Measurements from ENCODE around the gene PCDHGC3.

PCDHGC3 gene

DNA sequence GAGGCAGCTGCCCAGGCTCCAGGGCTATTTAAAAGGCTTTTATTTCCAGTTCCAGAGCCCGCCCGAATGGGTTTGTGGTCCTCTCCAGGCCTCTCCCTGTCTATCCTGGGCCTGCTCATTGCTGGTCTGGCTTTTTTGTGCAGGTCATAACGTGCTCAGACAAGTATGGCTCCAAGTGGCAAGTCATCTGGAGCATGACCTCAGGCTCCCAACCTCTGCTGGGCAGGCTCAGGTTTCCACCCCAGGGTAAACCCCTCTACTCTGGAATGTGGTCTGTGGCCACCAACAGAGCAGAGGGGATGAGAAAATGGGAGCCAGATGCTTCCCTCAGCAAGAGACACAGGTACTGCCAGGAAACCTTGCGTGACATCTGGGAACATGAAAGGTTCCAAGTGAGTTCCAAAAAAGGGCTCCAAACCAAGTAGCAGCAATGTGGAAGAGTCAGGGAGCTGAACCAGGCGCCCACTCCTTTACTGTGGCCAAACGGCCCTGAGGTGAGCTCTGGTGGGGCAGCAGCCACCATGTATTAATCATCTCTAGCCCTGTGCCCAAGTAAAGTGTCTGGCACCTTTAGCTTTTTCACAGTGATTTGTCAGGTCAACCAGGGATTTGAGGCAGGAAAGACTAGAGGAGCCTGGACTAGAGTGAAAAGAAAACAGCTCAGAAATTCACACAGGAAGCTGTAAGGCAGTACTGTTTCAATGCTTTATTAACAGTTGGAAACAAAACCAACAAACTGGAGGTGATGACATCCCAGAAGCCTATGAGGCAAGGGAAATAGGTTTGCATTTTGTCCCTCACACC, 38.8 kb downstream of the PCDHGC3 start:
- peak overlapping the region; percentile 69 for H3K27ac ChIP-seq
- H3K27me3 ChIP-seq = peaks cover 5% of the 10 kb centered on the region
- peaks cover 72 to 75% of the 10 kb centered on the region in 2 experiments for H3K4me1 ChIP-seq (ENCODE audit: control insufficient read depth in 1 of 2, insufficient read depth in 1 of 2, low read depth in 1 of 2, low read length in 1 of 2)
- H3K4me3 ChIP-seq (ENCODE audit: low read depth in 1 of 2, low read length in 1 of 2) = peak overlapping the region; percentile 71 to 79
- peaks cover 53% of the 10 kb centered on the region for H3K36me3 ChIP-seq
- TF ChIP-seq, protein P1, sequence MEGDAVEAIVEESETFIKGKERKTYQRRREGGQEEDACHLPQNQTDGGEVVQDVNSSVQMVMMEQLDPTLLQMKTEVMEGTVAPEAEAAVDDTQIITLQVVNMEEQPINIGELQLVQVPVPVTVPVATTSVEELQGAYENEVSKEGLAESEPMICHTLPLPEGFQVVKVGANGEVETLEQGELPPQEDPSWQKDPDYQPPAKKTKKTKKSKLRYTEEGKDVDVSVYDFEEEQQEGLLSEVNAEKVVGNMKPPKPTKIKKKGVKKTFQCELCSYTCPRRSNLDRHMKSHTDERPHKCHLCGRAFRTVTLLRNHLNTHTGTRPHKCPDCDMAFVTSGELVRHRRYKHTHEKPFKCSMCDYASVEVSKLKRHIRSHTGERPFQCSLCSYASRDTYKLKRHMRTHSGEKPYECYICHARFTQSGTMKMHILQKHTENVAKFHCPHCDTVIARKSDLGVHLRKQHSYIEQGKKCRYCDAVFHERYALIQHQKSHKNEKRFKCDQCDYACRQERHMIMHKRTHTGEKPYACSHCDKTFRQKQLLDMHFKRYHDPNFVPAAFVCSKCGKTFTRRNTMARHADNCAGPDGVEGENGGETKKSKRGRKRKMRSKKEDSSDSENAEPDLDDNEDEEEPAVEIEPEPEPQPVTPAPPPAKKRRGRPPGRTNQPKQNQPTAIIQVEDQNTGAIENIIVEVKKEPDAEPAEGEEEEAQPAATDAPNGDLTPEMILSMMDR (IDR thresholded peaks at IDR 0.05) = no peak
- no peaks in the 10 kb centered on the region for H3K9me3 ChIP-seq

DNA sequence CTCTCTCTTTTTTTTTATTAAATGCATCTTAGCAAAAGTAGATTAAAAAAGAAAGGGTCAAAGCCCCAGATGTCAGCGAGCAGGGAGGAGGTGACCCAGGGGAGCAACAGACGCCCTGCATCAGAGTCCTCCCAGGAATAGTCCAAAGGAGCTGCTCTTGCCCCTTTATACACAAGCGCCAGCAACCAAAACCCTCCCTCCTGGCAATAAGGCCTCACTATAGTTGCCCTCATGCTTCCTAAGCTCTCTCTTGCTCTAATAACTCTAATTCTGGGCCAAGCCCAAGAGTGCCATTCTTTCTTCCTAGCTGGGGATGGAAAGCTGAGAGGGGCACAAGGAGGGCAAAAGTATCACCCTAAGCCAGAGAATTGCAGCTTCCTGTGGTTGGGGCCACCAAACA, 39.4 kb downstream of the PCDHGC3 start:
- Histone ChIP-seq H3K27me3 (no peaks in the 10 kb centered on the region), H3K9me3 (no peaks in the 10 kb centered on the region), H3K4me1 (ENCODE audit: control insufficient read depth in 1 of 2, insufficient read depth in 1 of 2, low read depth in 1 of 2, low read length in 1 of 2) (peaks cover 79 to 81% of the 10 kb centered on the region in 2 experiments), H3K4me3 (ENCODE audit: low read depth in 1 of 2, low read length in 1 of 2) (no peak overlapping the region), H3K27ac (peak overlapping the region; percentile 69), H3K36me3 (peaks cover 55% of the 10 kb centered on the region)
- TF ChIP-seq, protein P1 (IDR thresholded peaks at IDR 0.05) = no peak

DNA sequence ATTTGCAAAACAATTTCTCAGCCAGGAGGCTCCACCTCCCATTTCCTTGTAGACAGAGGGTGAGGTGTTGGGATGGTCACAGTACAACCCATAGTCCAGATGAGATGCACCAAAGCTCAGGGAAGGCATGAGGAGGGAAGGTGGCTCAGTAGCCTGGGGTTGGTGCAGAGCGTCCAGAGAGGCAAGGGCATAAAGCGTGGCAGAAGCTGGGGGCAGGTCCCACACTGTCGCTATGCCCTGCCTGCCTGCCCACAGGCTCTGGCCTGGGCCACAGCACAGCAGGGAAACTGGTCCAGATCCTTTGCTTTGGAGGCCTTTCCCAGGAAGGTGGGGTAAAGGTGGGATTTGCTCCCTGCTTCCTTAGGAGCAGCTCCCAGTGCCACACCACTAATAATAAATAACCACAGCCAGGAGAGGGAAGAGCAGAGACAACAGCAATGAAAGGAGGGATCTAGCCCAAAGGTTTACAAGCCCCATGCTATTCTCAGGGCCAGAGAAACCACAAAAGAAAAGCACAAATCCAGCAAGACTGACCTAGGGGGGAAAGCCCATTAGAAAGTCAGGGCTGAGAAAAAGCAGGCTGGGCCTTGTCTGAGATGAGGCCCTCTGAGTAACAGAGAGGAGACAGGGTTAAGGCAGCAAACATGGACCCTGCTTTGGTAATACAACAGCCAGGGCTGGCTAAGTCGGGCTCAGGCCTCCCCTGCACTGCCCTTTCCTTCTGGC, 40.3 kb downstream of the PCDHGC3 start:
- H3K27ac ChIP-seq = peak overlapping the region; percentile 69
- TF ChIP-seq, protein P1 (IDR thresholded peaks at IDR 0.05) = no peak
- H3K9me3 ChIP-seq = no peaks in the 10 kb centered on the region
- no peak overlapping the region for H3K4me3 ChIP-seq (ENCODE audit: low read depth in 1 of 2, low read length in 1 of 2)
- H3K36me3 ChIP-seq = peaks cover 63% of the 10 kb centered on the region
- no peaks in the 10 kb centered on the region for H3K27me3 ChIP-seq
- peaks cover 88 to 90% of the 10 kb centered on the region in 2 experiments for H3K4me1 ChIP-seq (ENCODE audit: control insufficient read depth in 1 of 2, insufficient read depth in 1 of 2, low read depth in 1 of 2, low read length in 1 of 2)

DNA sequence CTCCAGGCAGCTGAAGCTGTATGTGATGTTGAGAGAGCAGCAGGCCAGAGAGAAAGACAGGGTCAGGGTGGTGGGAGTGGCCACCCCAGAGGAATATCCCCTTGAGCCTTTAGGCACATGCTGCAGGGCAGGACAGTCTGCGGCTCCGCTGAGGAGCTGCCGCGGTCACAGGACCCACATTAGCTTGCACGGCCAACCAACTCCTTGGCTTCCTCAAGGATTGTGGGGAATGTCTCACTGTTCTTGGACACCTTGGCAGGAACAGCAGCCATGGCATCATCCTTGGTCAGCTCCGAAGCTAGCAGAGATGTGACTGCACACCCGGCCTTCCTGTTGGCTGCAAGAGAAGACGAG, 40.9 kb downstream of the PCDHGC3 start:
- no peak overlapping the region for H3K4me3 ChIP-seq (ENCODE audit: low read depth in 1 of 2, low read length in 1 of 2)
- H3K9me3 ChIP-seq = no peaks in the 10 kb centered on the region
- peaks cover 94 to 96% of the 10 kb centered on the region in 2 experiments for H3K4me1 ChIP-seq (ENCODE audit: control insufficient read depth in 1 of 2, insufficient read depth in 1 of 2, low read depth in 1 of 2, low read length in 1 of 2)
- peak overlapping the region; percentile 69 for H3K27ac ChIP-seq
- H3K36me3 ChIP-seq = peaks cover 68% of the 10 kb centered on the region
- TF ChIP-seq, protein P1 (IDR thresholded peaks at IDR 0.05) = no peak
- H3K27me3 ChIP-seq = no peaks in the 10 kb centered on the region

DNA sequence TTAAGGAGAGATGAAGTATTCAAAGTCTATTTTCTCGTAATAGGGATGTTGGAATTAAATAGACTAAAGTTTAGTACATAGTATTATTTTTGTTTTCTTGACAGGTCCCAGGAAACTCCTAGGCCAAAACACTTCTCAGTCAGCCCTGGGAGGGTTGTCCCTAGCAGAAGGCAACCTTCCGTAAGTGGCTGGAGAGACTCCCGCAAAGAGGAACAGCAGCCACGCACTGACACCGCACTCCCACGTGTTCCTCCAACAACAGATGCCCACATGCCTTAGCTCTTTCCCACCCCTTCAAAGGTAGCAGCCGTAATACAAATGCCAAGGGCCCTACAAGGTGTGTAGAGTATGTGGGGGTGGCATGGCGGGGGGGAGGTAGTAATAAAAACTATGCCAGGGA, 41.5 kb downstream of the PCDHGC3 start:
- H3K4me1 ChIP-seq (ENCODE audit: control insufficient read depth in 1 of 2, insufficient read depth in 1 of 2, low read depth in 1 of 2, low read length in 1 of 2) = peaks cover 95 to 99% of the 10 kb centered on the region in 2 experiments
- H3K36me3 ChIP-seq = peaks cover 75% of the 10 kb centered on the region
- peak overlapping the region; percentile 69 for H3K27ac ChIP-seq

More for the DNA sequence above, 41.5 kb downstream of the PCDHGC3 start:
- TF ChIP-seq, protein P1 (IDR thresholded peaks at IDR 0.05) = no peak
- H3K27me3 ChIP-seq = no peaks in the 10 kb centered on the region
- no peaks in the 10 kb centered on the region for H3K9me3 ChIP-seq
- no peak overlapping the region for H3K4me3 ChIP-seq (ENCODE audit: low read depth in 1 of 2, low read length in 1 of 2)
